K562 (cell line): ENCODE measurements around the gene P2RX1. TPM values are rescaled to one million over a fixed set of nuclear protein-coding genes. Genes with fewer than 3 reads are reported as not detected.

Source experiments
- CBFB ChIP-seq: sonication (generic); formaldehyde crosslinking; IDR thresholded peaks from 2 replicates; pipeline ENCODE4 v1.4.0; 2020; ENCODE audit warnings: mild to moderate bottlenecking, missing genetic modification reagents
- CBX1 ChIP-seq: sonication (generic); IDR thresholded peaks from 2 replicates; pipeline ENCODE4 v1.6.1; 2016; ENCODE audit warnings: antibody characterized with exemption, low read depth, mild to moderate bottlenecking
- CGGBP1 ChIP-seq: fragments of 250-450 bp; sonication (Bioruptor Pico); IDR thresholded peaks from 2 replicates; pipeline ENCODE4 v1.9.0; 2021; ENCODE audit warnings: mild to moderate bottlenecking
- CREB3L1 ChIP-seq: fragments of 450-650 bp; IDR thresholded peaks from 2 replicates; pipeline ENCODE4 v1.6.1; 2014; ENCODE audit warnings: low read depth, mild to moderate bottlenecking, moderate library complexity, borderline replicate concordance
- CTBP1 ChIP-seq: fragments of 450-650 bp; IDR thresholded peaks from 2 replicates; pipeline ENCODE4 v1.6.1; 2016; ENCODE audit warnings: borderline replicate concordance
- ELF1 ChIP-seq: fragments of 200-800 bp; sonication (Bioruptor generic); IDR thresholded peaks from 2 replicates; pipeline ENCODE4 v1.6.1; 2016; ENCODE audit warnings: missing genetic modification characterization, missing compliant biosample characterization
- EP300 ChIP-seq: IDR thresholded peaks from 2 replicates; pipeline ENCODE4 v1.6.1; 2012; ENCODE audit warnings: low read length, improper control_type of control experiment
- ESRRB ChIP-seq: fragments of 250-450 bp; sonication (Bioruptor Pico); IDR thresholded peaks from 2 replicates; pipeline ENCODE4 v1.5.0; 2020; ENCODE audit warnings: mild to moderate bottlenecking, moderate library complexity, borderline replicate concordance
- HDAC2 ChIP-seq: fragments of 450-650 bp; IDR thresholded peaks from 2 replicates; pipeline ENCODE4 v1.6.1; 2016; ENCODE audit warnings: mild to moderate bottlenecking
- KDM1A ChIP-seq, 2 experiments: fragments of 450-650 bp; IDR thresholded peaks; 2 replicates each; pipeline ENCODE4 v1.6.1; 2016; ENCODE audit warnings: mild to moderate bottlenecking in 2 of 2
- KDM5B ChIP-seq: fragments of 200-600 bp; sonication (generic); IDR thresholded peaks from 2 replicates; pipeline ENCODE4 v1.6.1; 2012; ENCODE audit warnings: low read depth, mild to moderate bottlenecking, moderate library complexity, low read length, control low read depth, inconsistent platforms; ENCODE audit not compliant: insufficient replicate concordance
- KLF16 ChIP-seq: IDR thresholded peaks from 2 replicates; pipeline ENCODE4 v1.6.1; 2016; ENCODE audit warnings: antibody characterized with exemption
- LCOR ChIP-seq: sonication (generic); formaldehyde crosslinking; IDR thresholded peaks from 2 replicates; pipeline ENCODE4 v1.8.0; 2022; ENCODE audit warnings: mild to moderate bottlenecking, missing genetic modification reagents
- NFE2 ChIP-seq: IDR thresholded peaks from 2 replicates; pipeline ENCODE4 v1.6.1; 2014; ENCODE audit warnings: antibody characterized with exemption, low read depth
- PHF8 ChIP-seq: fragments of 200-600 bp; sonication (generic); IDR thresholded peaks from 2 replicates; pipeline ENCODE4 v1.6.1; 2012; ENCODE audit warnings: mixed run types, mild to moderate bottlenecking, inconsistent platforms, low read length, moderate library complexity, borderline replicate concordance
- POLR2B ChIP-seq: fragments of 450-650 bp; IDR thresholded peaks from 2 replicates; pipeline ENCODE4 v1.6.1; 2018; ENCODE audit warnings: low read depth; ENCODE audit not compliant: partially characterized antibody
- POLR2G ChIP-seq: fragments of 200-400 bp; formaldehyde crosslinking; IDR thresholded peaks from 2 replicates; pipeline ENCODE4 v1.6.1; 2017; ENCODE audit warnings: low read depth, mild to moderate bottlenecking, antibody characterized with exemption, low read length, moderate library complexity
- RBM34 ChIP-seq: fragments of 200-400 bp; formaldehyde crosslinking; IDR thresholded peaks from 2 replicates; pipeline ENCODE4 v1.6.1; 2018; ENCODE audit warnings: low read length, borderline replicate concordance; ENCODE audit not compliant: insufficient read depth
- RCOR1 ChIP-seq, 2 experiments: IDR thresholded peaks; 2 replicates each; pipeline ENCODE4 v1.6.1; 2012; ENCODE audit warnings: low read depth in 2 of 2, low read length in 2 of 2, borderline replicate concordance in 1 of 2, improper control_type of control experiment in 1 of 2
- ZEB2 ChIP-seq: fragments of 450-650 bp; IDR thresholded peaks from 2 replicates; pipeline ENCODE4 v1.6.1; 2016
- ZNF121 ChIP-seq: sonication (generic); formaldehyde crosslinking; conservative IDR thresholded peaks from 2 replicates; pipeline ENCODE4 v1.8.0; 2022; ENCODE audit warnings: missing genetic modification reagents
- ZNF347 ChIP-seq: fragments of 450-650 bp; formaldehyde crosslinking; IDR thresholded peaks from 2 replicates; pipeline ENCODE4 v1.4.0; 2020; ENCODE audit warnings: low read depth, mild to moderate bottlenecking, moderate library complexity
- ZNF507 ChIP-seq: conservative IDR thresholded peaks from 2 replicates; pipeline ENCODE4 v1.6.1; 2017; ENCODE audit warnings: missing genetic modification characterization, missing compliant biosample characterization
- polyA plus RNA-seq, 8 experiments: library from polyadenylated mRNA; depleted of rRNA in 4 of 8; stranded (reverse) in 5 of 8; unstranded in 3 of 8; fragments of >200 nt; fragmentation: Nextera tagmentation in 2 of 8; fragmentation: Illumina TruSeq in 1 of 8; extraction: Ambion mirVana in 2 of 8; extraction: Trizol in 1 of 8; gene quantifications; 2 replicates each; pipeline versions ENCODE4 v1.2.1 to v1.2.3, GENCODE V29; 2011 to 2014; ENCODE audit warnings: inconsistent platforms in 1 of 8, missing spikeins in 1 of 8
- total RNA-seq, 7 experiments: library from RNA; depleted of rRNA in 6 of 7; stranded (reverse); fragments of >200 nt in 6 of 7; fragmentation: Illumina TruSeq in 2 of 7; extraction: Trizol in 2 of 7; gene quantifications; 2 replicates each; pipeline versions ENCODE4 v1.2.1 to v1.2.3, GENCODE V29; 2011 to 2021; ENCODE audit warnings: low replicate concordance in 1 of 7
- TF ChIP-seq, protein P1 (sequence below): fragments of 250-450 bp; sonication (Bioruptor Pico); IDR thresholded peaks from 2 replicates; pipeline ENCODE4 v1.8.0; 2022; ENCODE audit warnings: inconsistent platforms
- TF ChIP-seq, protein P2 (sequence below): fragments of 450-650 bp; formaldehyde crosslinking; IDR thresholded peaks from 2 replicates; pipeline ENCODE4 v1.4.0; 2022; ENCODE audit warnings: missing genetic modification characterization

Gene P2RX1
- total and polyA plus RNA-seq, 9 of the 15 experiments (the other 6 are each of a cell fraction or from before 2014, with no cell fraction given), result 0.27 to 20.3 (median 10.3) TPM

DNA sequence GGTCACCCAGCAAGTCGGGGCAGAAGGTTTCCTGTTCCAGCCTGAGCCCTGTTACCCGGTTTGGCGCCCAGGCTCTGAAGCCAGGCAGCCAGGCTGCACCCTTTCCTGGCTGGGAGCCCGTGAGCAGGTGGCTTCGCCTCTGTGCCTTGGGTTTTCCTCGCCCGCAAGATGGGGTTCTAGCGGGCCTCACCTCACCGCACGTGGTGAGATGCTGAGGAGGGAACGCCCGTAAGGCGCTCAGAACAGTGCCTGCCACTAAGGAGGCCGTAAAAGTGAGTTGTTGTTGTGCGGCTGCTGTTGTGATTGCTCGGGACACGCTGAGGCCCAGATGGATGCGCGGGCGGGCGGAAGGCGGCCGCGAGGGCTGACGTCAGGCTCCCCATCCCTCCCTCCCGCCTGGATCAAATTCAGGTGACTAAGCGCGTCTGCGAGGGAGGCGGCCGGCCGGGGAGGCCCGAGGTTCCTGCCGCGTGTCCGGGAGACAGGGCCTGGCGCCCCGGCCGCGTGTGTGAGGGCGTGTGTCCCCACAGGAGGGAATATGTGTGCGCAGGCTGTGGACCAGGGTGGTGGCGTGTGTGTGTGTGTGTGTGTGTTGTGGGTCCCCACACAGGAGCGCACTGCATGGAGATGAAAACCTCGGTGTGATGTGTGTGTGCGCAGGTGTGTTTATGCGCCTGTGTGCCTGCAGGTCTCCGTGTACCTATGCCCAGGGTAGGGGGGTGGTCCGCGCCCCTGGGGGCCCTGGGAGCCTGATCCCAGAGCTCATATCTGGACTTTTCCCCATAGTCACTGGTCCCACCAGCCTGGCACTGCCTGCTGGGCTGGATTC, 27.7 kb downstream of the P2RX1 start (continued):
- TF ChIP-seq RCOR1 (IDR thresholded peaks at IDR 0.05; ENCODE audit: borderline replicate concordance in 1 of 2, low read depth in 2 of 2, low read length in 2 of 2) (0 out of 4 replicates have a peak, but pooled peaks of 1 of the 2 experiments have one; percentile 40), ZEB2 (peak; percentile 67; the same call in 1 of the 2 replicates), CGGBP1 (no peak), NFE2 (peak; percentile 77), KDM5B (peak; percentile 69), ESRRB (CRISPR knock-in tag) (no peak), RBM34 (no peak), PHF8 (peak; percentile 65; the same call in 1 of the 2 replicates), POLR2B (peak; percentile 49), ZNF347 (CRISPR knock-in tag) (no peak), ELF1 (no peak), CBFB (CRISPR knock-in tag) (0 out of 2 replicates have a peak, but pooled peaks have one; percentile 24), HDAC2 (peak; percentile 28; the same call in 1 of the 2 replicates), ZNF507 (tag) (no peak), CBX1 (no peak), ZNF121 (CRISPR knock-in tag) (no peak), CTBP1 (peak; percentile 85), EP300 (0 out of 2 replicates have a peak, but pooled peaks have one; percentile 15), POLR2G (peak; percentile 92), LCOR (CRISPR knock-in tag) (0 out of 2 replicates have a peak, but pooled peaks have one; percentile 50), KDM1A (IDR thresholded peaks at IDR 0.05) (peak in 1 of 2 experiments; percentile 50; a peak in 1 of 4 replicates), CREB3L1 (peak; percentile 64; the same call in 1 of the 2 replicates), KLF16 (no peak)
- TF ChIP-seq, protein P1, sequence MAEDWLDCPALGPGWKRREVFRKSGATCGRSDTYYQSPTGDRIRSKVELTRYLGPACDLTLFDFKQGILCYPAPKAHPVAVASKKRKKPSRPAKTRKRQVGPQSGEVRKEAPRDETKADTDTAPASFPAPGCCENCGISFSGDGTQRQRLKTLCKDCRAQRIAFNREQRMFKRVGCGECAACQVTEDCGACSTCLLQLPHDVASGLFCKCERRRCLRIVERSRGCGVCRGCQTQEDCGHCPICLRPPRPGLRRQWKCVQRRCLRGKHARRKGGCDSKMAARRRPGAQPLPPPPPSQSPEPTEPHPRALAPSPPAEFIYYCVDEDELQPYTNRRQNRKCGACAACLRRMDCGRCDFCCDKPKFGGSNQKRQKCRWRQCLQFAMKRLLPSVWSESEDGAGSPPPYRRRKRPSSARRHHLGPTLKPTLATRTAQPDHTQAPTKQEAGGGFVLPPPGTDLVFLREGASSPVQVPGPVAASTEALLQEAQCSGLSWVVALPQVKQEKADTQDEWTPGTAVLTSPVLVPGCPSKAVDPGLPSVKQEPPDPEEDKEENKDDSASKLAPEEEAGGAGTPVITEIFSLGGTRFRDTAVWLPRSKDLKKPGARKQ, result no peak
- TF ChIP-seq, protein P2, sequence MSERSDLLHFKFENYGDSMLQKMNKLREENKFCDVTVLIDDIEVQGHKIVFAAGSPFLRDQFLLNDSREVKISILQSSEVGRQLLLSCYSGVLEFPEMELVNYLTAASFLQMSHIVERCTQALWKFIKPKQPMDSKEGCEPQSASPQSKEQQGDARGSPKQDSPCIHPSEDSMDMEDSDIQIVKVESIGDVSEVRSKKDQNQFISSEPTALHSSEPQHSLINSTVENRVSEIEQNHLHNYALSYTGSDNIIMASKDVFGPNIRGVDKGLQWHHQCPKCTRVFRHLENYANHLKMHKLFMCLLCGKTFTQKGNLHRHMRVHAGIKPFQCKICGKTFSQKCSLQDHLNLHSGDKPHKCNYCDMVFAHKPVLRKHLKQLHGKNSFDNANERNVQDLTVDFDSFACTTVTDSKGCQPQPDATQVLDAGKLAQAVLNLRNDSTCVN (CRISPR knock-in tag), result no peak
